KOPT-K1 (cell line): ENCODE measurements around the gene TC2N.
"Not testable (repeated sequence)": the region's sequence is repeated elsewhere in the genome, so short reads cannot be mapped to it uniquely, and the experiment has no call there.

ENCODE experiments used
- H3K27ac ChIP-seq: fragments of 200-600 bp; sonication (generic); 2 replicates; pipeline ENCODE4 v1.5.1; 2016; ENCODE audit warnings: antibody characterized with exemption, mild to moderate bottlenecking, low read depth, low read length; ENCODE audit not compliant: poor library complexity, severe bottlenecking
- H3K36me3 ChIP-seq: fragments of 200-600 bp; sonication (generic); 2 replicates; pipeline ENCODE4 v1.5.1; 2017; ENCODE audit warnings: antibody characterized with exemption, mild to moderate bottlenecking, low read length, moderate library complexity; ENCODE audit not compliant: insufficient read depth
- H3K9me3 ChIP-seq: fragments of 200-600 bp; sonication (generic); 2 replicates; pipeline ENCODE4 v1.5.1; 2017; ENCODE audit warnings: antibody characterized with exemption, low read length, mild to moderate bottlenecking; ENCODE audit not compliant: insufficient read depth, poor library complexity, severe bottlenecking

TC2N gene

GRCh38 chr14:91835920-91836843 lies 31.2 kb downstream of the TC2N start:
- no peak overlapping the region for H3K27ac ChIP-seq
- no peaks in the 10 kb centered on the region for H3K36me3 ChIP-seq
- H3K9me3 ChIP-seq, result no peaks in the 10 kb centered on the region

DNA sequence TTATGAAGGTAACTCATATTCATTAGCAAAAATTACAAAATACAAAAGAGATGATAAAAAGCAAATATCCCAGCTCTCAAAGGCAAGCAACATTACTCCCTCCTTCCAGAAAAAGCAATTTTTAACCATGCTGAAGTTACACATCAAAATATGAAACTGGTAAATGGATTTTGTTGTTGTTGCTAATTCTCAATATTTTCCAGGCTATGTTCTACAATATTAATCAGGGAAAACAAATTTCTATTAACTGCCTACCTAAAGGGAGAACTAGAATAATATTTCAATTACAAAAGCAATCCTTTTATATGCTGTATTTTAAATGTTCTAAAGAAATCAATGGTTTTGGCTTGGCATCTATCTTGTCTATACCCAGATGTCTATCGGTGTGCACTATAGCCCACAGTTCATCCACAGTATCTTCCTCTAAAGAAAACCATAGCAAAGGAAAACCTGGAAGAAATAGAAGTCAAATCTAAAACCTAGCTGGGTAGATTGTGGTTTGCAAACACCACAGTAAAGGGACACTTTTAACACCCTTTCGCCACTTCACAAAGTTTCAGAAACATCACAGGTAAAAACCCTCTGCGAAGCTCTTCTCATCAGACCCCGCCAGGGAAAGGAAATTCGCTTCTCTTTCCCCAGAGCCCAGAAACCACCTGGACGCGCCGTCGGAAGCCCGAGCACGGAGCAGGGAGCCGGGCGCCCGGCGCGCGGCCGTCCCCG lies 32.0 kb downstream of the TC2N start:
- Histone ChIP-seq H3K36me3 (no peaks in the 10 kb centered on the region), H3K9me3 (no peaks in the 10 kb centered on the region), H3K27ac (no peak overlapping the region)

DNA sequence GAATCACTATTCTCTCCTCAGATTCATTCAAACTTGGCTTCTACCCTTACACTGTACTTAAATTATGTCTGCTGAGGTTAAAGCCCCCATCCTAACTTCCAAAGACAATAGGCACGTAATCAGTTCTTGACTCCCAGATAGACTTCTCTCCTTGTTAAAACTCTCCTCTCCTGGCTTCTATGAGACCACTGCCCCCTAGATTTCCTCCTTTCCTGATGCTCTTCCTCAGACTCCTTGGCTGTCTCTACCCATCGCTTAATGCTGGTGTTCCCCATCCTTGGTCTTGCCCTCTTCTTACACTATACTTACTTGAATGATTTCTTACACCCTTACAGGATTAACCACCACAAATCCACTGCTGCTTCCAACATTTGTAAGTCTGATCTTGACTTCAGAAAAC lies 32.8 kb downstream of the TC2N start:
- no peaks in the 10 kb centered on the region for H3K9me3 ChIP-seq
- H3K36me3 ChIP-seq, result no peaks in the 10 kb centered on the region
- H3K27ac ChIP-seq, result no peak overlapping the region

DNA sequence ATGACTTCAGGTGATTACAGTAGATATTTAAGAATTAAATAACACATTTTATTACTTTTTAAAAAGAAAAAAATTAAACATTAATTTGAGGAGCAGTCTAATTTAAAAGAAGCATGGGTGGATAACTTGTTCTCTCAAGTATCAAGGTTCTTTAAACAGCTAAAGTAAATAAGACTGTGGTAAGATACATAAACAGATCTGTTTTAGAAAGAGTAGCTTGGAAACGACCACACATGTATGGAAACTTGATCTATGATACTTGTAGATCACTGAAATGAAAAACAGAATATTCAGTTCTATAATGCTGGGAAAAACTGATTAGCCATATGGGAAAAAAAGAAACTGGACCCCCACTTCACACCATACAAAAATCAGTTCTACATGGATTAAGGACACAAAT lies 36.0 kb downstream of the TC2N start:
- Histone ChIP-seq H3K27ac (no peak overlapping the region), H3K36me3 (no peaks in the 10 kb centered on the region), H3K9me3 (no peaks in the 10 kb centered on the region)

GRCh38 chr14:91830777-91831176 lies 36.6 kb downstream of the TC2N start:
- Histone ChIP-seq H3K36me3 (no peaks in the 10 kb centered on the region), H3K9me3 (no peaks in the 10 kb centered on the region), H3K27ac (no peak overlapping the region)

DNA sequence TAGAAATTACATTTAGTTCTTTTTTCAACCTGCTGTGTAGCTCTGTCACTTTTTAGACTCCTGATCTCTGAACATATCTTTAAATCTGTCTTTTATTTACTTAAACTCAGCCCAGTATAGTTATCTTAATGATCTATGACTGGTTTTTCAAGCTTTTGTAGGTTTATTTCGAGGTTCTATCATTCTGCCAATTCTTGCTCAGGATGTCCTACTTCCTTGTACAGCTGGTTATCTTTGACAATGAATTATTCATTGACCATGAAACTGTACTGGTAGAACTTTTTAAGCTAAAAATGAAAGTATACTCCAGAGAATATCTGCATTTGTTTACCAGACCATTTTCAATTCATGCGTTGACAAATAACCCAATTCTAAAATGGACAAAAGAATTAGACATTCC lies 37.8 kb downstream of the TC2N start:
- no peaks in the 10 kb centered on the region for H3K9me3 ChIP-seq
- H3K27ac ChIP-seq, result no peak overlapping the region
- no peaks in the 10 kb centered on the region for H3K36me3 ChIP-seq

DNA sequence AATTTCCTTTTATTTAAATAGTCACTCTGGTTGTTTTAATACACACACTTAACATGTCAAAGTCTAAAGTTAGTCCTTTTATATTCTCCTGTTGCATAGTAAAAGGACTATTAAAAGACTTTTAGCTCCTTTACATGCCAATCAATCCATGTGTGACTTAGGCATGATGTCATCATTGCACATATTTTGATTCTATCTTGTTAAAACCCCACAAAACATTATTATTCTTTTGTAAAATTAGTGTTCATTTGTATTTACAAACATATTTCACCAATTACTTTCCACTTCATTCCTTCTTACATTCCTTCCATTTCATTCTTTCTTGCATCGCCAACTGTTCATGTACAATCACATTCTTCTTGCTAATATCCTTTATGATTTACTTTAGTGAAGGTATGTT lies 39.6 kb downstream of the TC2N start:
- Histone ChIP-seq H3K36me3 (no peaks in the 10 kb centered on the region), H3K27ac (no peak overlapping the region), H3K9me3 (no peaks in the 10 kb centered on the region)

DNA sequence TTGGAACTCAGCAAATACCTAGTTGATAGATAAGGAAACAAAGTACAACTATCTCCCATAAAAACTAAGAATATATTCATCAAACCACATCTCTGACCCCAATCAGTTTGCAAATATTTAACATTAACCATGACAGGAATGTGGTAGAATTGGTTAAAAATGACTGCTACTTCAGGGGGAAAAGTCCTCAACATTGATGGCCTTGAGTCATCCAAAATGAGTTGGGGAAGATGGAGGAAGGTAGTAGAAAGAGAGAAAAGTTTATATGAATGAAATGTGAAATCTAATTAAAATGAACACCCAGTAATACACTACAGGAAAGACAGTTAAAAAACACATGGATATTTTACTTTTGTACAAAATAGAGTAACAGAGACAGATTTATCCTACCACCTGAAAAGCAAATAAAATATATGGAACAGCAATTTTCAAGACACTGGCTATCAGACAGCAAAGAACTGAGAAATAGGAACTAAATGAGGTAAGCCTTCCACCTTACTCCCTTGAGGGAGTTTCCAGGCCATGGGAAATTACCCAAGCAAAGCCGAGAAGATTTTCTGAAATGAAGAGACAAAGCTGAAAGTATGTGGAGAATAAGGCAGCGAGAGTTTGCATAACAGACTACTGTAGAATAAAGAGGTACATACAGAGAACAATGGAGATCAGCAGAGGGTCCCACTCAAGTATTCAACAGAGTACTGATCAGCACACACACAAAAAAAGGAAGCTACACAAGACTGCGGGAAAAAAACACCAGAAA lies 49.6 kb downstream of the TC2N start:
- H3K27ac ChIP-seq, result no peak overlapping the region

GRCh38 chr14:91814317-91814716 lies 53.0 kb downstream of the TC2N start:
- H3K9me3 ChIP-seq, result peaks cover 18% of the 10 kb centered on the region
- no peak overlapping the region for H3K27ac ChIP-seq
- H3K36me3 ChIP-seq, result no peaks in the 10 kb centered on the region

More for the DNA sequence above, 49.6 kb downstream of the TC2N start:
- Histone ChIP-seq H3K36me3 (no peaks in the 10 kb centered on the region), H3K9me3 (peaks cover 18% of the 10 kb centered on the region)

- Histone ChIP-seq H3K9me3 (peaks cover 42% of the 10 kb centered on the region), H3K27ac (no peak overlapping the region), H3K36me3 (no peaks in the 10 kb centered on the region)
Observed at GRCh38 chr14:91810699-91811098, 56.6 kb downstream of the TC2N start.

- H3K9me3 ChIP-seq, result peaks cover 42% of the 10 kb centered on the region
Observed at GRCh38 chr14:91806716-91807115, 60.6 kb downstream of the TC2N start.

GRCh38 chr14:91806094-91806493 lies 61.2 kb downstream of the TC2N start:
- H3K36me3 ChIP-seq, H3K27ac ChIP-seq: not testable (repeated sequence)
- H3K9me3 ChIP-seq, result peaks cover 42% of the 10 kb centered on the region

More at GRCh38 chr14:91806716-91807115, 60.6 kb downstream of the TC2N start:
- Histone ChIP-seq H3K27ac (no peak overlapping the region), H3K36me3 (no peaks in the 10 kb centered on the region)

- H3K9me3 ChIP-seq, result peaks cover 38% of the 10 kb centered on the region
- no peaks in the 10 kb centered on the region for H3K36me3 ChIP-seq
- no peak overlapping the region for H3K27ac ChIP-seq
Observed at GRCh38 chr14:91805659-91806058, 61.7 kb downstream of the TC2N start.

GRCh38 chr14:91801358-91801757 lies 66.0 kb downstream of the TC2N start:
- Histone ChIP-seq H3K27ac (no peak overlapping the region), H3K36me3 (no peaks in the 10 kb centered on the region), H3K9me3 (peaks cover 7% of the 10 kb centered on the region)
